Measurements from ENCODE around the gene SPCS2. TPM values are rescaled to one million over a fixed set of nuclear protein-coding genes. Genes with fewer than 3 reads are reported as not detected.

The SPCS2 gene
- total and polyA plus RNA-seq, 2 of the 8 experiments (the other 6 are each of a cell fraction or from before 2014, with no cell fraction given) = 92.7 to 161 TPM

DNA sequence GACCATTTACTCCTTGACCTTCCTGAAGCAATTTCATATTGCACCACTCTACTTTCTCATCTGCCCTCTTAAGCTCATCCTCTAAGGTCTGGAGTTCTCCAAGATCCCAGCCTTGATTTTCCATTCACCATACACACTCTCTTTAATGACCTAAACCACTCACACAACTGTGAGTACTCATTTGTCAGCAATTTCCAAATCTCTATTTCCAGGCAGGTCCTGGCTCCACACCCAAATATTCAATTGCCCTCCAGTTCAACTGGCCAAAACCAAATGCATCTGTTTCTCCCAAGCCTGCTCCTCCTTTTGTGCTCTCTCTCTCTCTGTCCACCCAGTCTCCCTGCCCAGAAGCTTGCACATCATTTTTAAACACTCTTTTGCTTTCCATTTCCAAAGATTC lies 79.3 kb downstream of the SPCS2 start (continued):
- TF ChIP-seq, protein P1, sequence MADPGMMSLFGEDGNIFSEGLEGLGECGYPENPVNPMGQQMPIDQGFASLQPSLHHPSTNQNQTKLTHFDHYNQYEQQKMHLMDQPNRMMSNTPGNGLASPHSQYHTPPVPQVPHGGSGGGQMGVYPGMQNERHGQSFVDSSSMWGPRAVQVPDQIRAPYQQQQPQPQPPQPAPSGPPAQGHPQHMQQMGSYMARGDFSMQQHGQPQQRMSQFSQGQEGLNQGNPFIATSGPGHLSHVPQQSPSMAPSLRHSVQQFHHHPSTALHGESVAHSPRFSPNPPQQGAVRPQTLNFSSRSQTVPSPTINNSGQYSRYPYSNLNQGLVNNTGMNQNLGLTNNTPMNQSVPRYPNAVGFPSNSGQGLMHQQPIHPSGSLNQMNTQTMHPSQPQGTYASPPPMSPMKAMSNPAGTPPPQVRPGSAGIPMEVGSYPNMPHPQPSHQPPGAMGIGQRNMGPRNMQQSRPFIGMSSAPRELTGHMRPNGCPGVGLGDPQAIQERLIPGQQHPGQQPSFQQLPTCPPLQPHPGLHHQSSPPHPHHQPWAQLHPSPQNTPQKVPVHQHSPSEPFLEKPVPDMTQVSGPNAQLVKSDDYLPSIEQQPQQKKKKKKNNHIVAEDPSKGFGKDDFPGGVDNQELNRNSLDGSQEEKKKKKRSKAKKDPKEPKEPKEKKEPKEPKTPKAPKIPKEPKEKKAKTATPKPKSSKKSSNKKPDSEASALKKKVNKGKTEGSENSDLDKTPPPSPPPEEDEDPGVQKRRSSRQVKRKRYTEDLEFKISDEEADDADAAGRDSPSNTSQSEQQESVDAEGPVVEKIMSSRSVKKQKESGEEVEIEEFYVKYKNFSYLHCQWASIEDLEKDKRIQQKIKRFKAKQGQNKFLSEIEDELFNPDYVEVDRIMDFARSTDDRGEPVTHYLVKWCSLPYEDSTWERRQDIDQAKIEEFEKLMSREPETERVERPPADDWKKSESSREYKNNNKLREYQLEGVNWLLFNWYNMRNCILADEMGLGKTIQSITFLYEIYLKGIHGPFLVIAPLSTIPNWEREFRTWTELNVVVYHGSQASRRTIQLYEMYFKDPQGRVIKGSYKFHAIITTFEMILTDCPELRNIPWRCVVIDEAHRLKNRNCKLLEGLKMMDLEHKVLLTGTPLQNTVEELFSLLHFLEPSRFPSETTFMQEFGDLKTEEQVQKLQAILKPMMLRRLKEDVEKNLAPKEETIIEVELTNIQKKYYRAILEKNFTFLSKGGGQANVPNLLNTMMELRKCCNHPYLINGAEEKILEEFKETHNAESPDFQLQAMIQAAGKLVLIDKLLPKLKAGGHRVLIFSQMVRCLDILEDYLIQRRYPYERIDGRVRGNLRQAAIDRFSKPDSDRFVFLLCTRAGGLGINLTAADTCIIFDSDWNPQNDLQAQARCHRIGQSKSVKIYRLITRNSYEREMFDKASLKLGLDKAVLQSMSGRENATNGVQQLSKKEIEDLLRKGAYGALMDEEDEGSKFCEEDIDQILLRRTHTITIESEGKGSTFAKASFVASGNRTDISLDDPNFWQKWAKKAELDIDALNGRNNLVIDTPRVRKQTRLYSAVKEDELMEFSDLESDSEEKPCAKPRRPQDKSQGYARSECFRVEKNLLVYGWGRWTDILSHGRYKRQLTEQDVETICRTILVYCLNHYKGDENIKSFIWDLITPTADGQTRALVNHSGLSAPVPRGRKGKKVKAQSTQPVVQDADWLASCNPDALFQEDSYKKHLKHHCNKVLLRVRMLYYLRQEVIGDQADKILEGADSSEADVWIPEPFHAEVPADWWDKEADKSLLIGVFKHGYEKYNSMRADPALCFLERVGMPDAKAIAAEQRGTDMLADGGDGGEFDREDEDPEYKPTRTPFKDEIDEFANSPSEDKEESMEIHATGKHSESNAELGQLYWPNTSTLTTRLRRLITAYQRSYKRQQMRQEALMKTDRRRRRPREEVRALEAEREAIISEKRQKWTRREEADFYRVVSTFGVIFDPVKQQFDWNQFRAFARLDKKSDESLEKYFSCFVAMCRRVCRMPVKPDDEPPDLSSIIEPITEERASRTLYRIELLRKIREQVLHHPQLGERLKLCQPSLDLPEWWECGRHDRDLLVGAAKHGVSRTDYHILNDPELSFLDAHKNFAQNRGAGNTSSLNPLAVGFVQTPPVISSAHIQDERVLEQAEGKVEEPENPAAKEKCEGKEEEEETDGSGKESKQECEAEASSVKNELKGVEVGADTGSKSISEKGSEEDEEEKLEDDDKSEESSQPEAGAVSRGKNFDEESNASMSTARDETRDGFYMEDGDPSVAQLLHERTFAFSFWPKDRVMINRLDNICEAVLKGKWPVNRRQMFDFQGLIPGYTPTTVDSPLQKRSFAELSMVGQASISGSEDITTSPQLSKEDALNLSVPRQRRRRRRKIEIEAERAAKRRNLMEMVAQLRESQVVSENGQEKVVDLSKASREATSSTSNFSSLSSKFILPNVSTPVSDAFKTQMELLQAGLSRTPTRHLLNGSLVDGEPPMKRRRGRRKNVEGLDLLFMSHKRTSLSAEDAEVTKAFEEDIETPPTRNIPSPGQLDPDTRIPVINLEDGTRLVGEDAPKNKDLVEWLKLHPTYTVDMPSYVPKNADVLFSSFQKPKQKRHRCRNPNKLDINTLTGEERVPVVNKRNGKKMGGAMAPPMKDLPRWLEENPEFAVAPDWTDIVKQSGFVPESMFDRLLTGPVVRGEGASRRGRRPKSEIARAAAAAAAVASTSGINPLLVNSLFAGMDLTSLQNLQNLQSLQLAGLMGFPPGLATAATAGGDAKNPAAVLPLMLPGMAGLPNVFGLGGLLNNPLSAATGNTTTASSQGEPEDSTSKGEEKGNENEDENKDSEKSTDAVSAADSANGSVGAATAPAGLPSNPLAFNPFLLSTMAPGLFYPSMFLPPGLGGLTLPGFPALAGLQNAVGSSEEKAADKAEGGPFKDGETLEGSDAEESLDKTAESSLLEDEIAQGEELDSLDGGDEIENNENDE (IDR thresholded peaks at IDR 0.05; ENCODE audit: insufficient replicate concordance, low read length) = no peak
- TF ChIP-seq SP1 (IDR thresholded peaks at IDR 0.05; ENCODE audit: low read depth, low read length) (no peak), POLR2A (IDR thresholded peaks at IDR 0.05; ENCODE audit: control extremely low read depth in 1 of 2, low read depth in 2 of 2, low read length in 2 of 2) (no peak), POLR2AphosphoS5 (IDR thresholded peaks at IDR 0.05; ENCODE audit: low read depth, low read length) (no peak), ZNF274 (IDR thresholded peaks at IDR 0.05; ENCODE audit: borderline replicate concordance, extremely low read depth, low read length) (no peak)

Measured in H1 (cell line).